Retinal pigment epithelial cell (primary cell): Measurements from ENCODE around the gene NPAS3.
"Not testable (repeated sequence)": the region's sequence is repeated elsewhere in the genome, so short reads cannot be mapped to it uniquely, and the experiment has no call there.

Experiments used
- DNase-seq: peaks from one replicate; pipeline ENCODE4 v3.0.0-alpha.2; 2010; ENCODE audit warnings: low read depth
- H3K4me3 ChIP-seq: 2 replicates; pipeline ENCODE4 v1.5.1; 2011; ENCODE audit warnings: mild to moderate bottlenecking, low read length, control low read depth, moderate library complexity
- TF ChIP-seq, protein P1 (sequence below): conservative IDR thresholded peaks from 2 replicates; pipeline ENCODE4 v1.5.1; 2011; ENCODE audit warnings: low read depth, low read length, control low read depth, inconsistent platforms

NPAS3 gene

DNA sequence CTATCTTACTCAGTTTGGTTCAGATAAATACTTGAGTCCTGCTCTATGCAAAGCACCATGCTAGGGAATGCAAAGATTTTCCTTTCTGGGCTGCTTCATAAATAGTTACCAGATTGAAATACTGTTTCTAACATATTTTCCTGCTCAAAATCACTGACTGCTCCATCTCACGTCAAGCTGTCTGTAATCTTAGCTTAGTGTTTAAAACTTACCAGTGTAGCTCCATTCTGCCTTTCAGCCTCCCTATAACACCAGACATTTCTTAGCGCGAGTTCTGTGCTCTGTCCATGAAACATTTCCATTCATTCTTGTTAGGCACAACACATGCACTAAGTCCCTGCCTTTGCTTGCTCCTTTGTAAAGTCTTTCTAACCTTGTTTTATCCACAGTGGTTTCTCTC is 129.4 kb downstream of the NPAS3 start:
- no peak for DNase-seq
- H3K4me3 ChIP-seq: no peak overlapping the region
- TF ChIP-seq, protein P1, sequence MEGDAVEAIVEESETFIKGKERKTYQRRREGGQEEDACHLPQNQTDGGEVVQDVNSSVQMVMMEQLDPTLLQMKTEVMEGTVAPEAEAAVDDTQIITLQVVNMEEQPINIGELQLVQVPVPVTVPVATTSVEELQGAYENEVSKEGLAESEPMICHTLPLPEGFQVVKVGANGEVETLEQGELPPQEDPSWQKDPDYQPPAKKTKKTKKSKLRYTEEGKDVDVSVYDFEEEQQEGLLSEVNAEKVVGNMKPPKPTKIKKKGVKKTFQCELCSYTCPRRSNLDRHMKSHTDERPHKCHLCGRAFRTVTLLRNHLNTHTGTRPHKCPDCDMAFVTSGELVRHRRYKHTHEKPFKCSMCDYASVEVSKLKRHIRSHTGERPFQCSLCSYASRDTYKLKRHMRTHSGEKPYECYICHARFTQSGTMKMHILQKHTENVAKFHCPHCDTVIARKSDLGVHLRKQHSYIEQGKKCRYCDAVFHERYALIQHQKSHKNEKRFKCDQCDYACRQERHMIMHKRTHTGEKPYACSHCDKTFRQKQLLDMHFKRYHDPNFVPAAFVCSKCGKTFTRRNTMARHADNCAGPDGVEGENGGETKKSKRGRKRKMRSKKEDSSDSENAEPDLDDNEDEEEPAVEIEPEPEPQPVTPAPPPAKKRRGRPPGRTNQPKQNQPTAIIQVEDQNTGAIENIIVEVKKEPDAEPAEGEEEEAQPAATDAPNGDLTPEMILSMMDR: no peak

DNA sequence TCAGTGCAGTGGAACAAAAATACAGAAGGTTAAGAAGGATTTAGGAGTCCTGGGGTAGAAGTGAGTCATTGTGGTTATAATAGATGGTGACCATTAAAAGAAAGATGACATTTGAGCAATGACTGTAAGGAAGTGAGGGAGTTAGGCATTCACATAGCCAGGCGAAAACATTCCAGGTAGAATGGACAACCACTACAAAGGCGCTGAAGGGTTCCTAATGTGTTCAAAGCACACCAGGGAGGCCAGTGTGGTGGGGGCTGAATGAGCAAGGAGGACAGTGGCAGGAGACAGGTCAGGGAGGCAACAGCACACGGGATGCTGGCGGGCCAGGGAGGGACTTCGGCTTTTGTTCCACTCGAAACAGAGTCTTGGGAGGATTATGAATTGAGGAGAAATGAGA is 129.9 kb downstream of the NPAS3 start:
- DNase-seq: no peak
- TF ChIP-seq, protein P1: no peak
- H3K4me3 ChIP-seq: no peak overlapping the region

DNA sequence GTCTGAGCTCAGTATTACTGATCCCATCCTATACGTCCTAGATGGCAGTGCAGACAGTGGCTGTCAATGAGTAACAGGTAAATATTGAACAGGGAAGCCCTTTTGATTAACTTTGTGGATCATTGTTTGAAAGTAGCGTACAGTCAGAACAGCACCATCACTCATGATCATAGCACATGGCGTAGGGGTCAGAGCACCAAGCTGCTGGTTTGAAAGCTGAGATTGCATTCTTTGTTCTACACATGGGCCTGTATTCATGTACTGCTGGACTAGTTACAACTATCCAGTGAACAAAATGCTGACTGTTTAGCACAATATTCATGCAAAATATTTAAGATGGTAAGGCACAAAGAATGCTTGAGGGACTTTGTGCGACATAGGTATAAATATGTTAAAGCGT is 131.8 kb downstream of the NPAS3 start:
- TF ChIP-seq, protein P1: no peak
- no peak for DNase-seq
- H3K4me3 ChIP-seq: no peak overlapping the region

DNA sequence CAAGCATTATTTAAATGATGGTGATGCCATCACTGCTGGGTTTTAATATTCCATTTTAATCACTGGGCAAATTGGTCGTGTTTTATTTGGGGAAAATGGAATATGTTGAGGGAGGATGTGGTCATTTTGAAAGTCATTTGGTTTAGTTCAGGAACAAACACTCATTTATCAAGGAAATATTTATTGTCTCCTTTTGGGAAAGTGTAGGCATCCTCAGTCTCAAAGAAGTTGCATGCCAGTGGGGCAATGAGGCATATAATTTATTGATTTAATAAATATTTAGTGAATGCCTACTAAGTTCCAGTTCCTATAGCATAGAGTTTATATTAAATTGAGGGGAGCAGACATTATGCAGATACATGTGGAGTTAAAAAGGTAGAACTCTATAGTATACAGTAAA is 134.3 kb downstream of the NPAS3 start:
- DNase-seq: no peak
- TF ChIP-seq, protein P1: no peak
- H3K4me3 ChIP-seq: no peak overlapping the region

DNA sequence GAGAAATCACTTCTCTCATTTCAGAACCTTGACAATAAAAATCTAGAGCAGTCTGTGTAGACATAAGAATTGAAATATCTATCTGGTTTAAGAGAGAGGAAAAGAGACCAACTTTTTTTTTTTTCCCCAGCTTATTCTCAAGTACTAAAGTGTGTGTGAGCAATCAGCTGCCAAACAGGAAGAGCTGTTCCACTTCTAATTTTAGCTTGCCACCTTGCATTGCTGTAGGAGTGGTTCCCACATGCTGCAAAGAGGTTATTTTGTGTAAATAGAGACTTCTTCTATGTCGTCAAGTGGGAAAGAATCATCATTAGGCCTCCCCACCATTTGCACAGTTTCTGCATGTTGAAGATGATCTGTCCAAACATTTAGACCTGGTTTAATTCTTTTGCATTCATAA is 142.6 kb downstream of the NPAS3 start:
- no peak overlapping the region for H3K4me3 ChIP-seq
- TF ChIP-seq, protein P1: no peak
- DNase-seq: no peak

DNA sequence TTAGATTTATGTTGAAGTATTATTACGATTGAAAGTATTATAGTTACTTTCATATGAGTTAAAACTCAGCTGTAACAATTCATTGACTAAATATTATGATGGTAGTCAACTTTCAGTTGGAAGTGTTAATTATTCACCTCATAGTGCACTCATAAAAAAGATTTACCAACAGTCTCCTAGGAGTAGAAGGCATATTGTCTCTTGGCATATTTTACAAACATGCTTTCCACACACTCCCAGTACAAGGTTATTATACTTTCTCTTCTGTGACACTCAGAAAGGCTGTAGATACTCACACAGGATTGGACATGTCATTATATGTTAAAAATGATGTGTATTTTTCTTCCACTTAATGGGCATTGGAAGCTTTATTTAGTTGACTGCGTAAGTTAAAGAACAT is 147.1 kb downstream of the NPAS3 start:
- no peak overlapping the region for H3K4me3 ChIP-seq
- no peak for DNase-seq
- TF ChIP-seq, protein P1: no peak

DNA sequence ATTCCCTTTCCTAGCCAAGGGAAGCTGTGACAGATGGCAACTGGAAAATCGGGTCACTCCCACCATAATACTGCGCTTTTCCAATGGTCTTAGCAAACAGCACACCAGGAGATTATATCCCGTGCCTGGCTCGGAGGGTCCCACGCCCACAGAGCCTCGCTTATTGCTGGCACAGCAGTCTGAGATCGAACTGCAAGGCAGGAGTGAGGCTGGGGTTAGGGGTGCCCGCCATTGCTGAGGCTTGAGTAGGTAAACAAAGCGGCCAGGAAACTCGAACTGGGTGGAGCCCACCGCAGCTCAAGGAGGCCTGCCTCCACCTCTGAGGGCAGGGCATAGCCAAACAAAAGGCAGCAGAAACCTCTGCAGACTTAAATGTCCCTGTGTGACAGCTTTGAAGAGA is 149.6 kb downstream of the NPAS3 start:
- not testable (repeated sequence) for DNase-seq, H3K4me3 ChIP-seq

DNA sequence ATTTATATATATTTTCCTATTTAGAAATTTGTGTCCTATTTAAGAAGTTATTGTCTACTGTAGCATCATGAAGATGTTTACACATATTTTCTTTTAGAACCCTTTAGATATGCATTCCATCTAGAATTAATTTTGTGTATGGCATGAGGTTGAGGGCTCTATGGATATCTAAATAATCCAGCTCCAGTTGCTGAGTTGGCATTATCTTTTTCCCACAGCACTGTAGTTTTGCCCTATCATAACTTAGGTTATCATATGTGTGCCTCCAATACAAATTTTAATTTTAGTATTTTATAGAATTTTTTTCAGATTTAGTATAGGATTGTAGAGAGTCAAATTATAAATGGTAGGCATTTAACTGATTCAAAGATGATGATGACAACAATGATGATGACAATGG is 159.3 kb downstream of the NPAS3 start:
- DNase-seq: no peak
- TF ChIP-seq, protein P1: no peak
- no peak overlapping the region for H3K4me3 ChIP-seq
